MCF 10A (cell line): ENCODE results near the gene COL6A2. TPM values are rescaled to one million over a fixed set of nuclear protein-coding genes. Genes with fewer than 3 reads are reported as not detected.

Source experiments
- BruUV-seq: library from RNA; stranded (reverse); fragments of 400-500 nt; replicated peaks from 2 replicates; lab custom pipeline; 2021; lab: Mats Ljungman, UMichigan
- CTCF ChIA-PET: fragments of 300-600 bp; sonication (Branson Sonifier 250); formaldehyde crosslinking; extraction: SDS; loops from one replicate; lab custom pipeline; 2021; ENCODE audit warnings: antibody characterized with exemption, inconsistent platforms; lab: Yijun Ruan, JAX
- POLR2A ChIA-PET: fragments of 300-600, 350-650 bp; sonication (Branson Sonifier 250); formaldehyde crosslinking; extraction: SDS; loops from one replicate; lab custom pipeline; 2020; ENCODE audit warnings: antibody characterized with exemption, inconsistent platforms; lab: Yijun Ruan, JAX
- DNase-seq: peaks from one replicate; pipeline ENCODE4 v3.0.0-alpha.2; 2018; ENCODE audit not compliant: unreplicated experiment
- H3K27ac Mint-ChIP-seq: one replicate; pipeline ENCODE4 v1.8.0; 2022; ENCODE audit warnings: mild to moderate bottlenecking, low read depth, mixed read lengths; ENCODE audit not compliant: unreplicated experiment
- H3K27me3 Mint-ChIP-seq: one replicate; pipeline ENCODE4 v1.8.0; 2022; ENCODE audit warnings: mixed read lengths; ENCODE audit not compliant: insufficient read depth, unreplicated experiment
- H3K36me3 Mint-ChIP-seq: one replicate; pipeline ENCODE4 v1.8.0; 2022; ENCODE audit warnings: mild to moderate bottlenecking, moderate library complexity, mixed read lengths; ENCODE audit not compliant: insufficient read depth, unreplicated experiment
- H3K4me1 Mint-ChIP-seq: one replicate; pipeline ENCODE4 v1.8.0; 2022; ENCODE audit warnings: mixed read lengths; ENCODE audit not compliant: insufficient read depth, unreplicated experiment
- H3K4me3 Mint-ChIP-seq: one replicate; pipeline ENCODE4 v1.8.0; 2022; ENCODE audit warnings: mild to moderate bottlenecking, moderate library complexity, mixed read lengths; ENCODE audit not compliant: unreplicated experiment
- H3K9me3 Mint-ChIP-seq: one replicate; pipeline ENCODE4 v1.8.0; 2022; ENCODE audit warnings: mixed read lengths; ENCODE audit not compliant: unreplicated experiment
- intact Hi-C: fragments of 100-400 bp; cut with micrococcal nuclease; formaldehyde crosslinking; loops from 2 replicates; pipeline ENCODE4 v1.14.1; 2022
- total RNA-seq: library from RNA; stranded (reverse); gene quantifications from 2 replicates; pipeline ENCODE4 v1.2.3, GENCODE V29; 2022
- TF ChIP-seq, protein P1 (sequence below): fragments of 200-600 bp; IDR thresholded peaks from one replicate; pipeline ENCODE4 v1.8.0; 2022; ENCODE audit warnings: antibody characterized with exemption, mild to moderate bottlenecking; ENCODE audit not compliant: unreplicated experiment

Gene COL6A2
- total RNA-seq, 1 experiment from 2014 or later = 0.61 TPM

DNA sequence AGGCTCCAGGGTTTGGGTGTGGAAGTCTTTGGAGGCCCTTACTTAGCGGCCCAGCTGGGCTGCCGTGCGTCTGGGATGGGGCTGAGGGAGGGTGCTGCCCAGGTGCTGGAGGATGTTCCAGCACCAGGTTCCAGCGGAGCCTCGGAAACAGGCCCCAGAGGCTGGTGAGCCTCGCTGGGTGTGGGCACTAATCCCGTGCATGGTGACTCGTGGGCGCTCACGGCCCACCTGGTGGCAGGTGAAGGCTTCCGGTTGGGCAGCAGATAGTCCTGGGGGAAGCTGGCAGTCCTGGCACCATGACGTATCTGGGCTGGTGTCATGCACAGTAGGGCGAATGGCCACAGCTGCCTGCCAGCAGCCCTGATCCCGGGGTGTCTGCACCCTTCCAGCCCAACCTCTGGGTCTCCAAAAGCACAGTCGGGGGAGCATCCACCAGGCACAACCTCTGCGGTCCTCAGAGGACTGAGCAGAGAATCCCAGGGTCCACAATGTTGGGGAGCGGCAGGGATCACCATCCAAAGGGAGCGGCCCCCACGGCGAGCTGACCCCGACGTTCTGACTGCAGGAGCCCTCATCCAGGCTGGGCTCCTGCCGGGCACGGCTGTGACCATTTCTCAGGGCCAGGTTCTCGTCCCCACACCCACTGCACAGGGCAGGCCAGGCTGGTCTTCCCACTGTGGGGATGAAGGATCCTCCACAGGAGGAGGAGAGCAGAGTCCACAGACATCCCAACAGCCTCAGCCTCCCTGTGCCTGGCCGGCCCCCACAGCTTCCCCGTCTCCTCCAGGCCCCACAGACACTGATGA is 32.1 kb downstream of the COL6A2 start:
- BruUV-seq = no TSS peak
- Mint-ChIP-seq H3K27me3 (no peaks in the 10 kb centered on the region), H3K4me3 (no peak overlapping the region), H3K36me3 (no peaks in the 10 kb centered on the region), H3K9me3 (no peaks in the 10 kb centered on the region), H3K4me1 (no peaks in the 10 kb centered on the region), H3K27ac (no peak overlapping the region)
- POLR2A ChIA-PET = interaction anchor here (0.5 kb wide), 1 partner anchor 150 kb away, joined by 3 read pairs; no protein-coding TSS in a partner anchor
- DNase-seq = no peak
- TF ChIP-seq, protein P1, sequence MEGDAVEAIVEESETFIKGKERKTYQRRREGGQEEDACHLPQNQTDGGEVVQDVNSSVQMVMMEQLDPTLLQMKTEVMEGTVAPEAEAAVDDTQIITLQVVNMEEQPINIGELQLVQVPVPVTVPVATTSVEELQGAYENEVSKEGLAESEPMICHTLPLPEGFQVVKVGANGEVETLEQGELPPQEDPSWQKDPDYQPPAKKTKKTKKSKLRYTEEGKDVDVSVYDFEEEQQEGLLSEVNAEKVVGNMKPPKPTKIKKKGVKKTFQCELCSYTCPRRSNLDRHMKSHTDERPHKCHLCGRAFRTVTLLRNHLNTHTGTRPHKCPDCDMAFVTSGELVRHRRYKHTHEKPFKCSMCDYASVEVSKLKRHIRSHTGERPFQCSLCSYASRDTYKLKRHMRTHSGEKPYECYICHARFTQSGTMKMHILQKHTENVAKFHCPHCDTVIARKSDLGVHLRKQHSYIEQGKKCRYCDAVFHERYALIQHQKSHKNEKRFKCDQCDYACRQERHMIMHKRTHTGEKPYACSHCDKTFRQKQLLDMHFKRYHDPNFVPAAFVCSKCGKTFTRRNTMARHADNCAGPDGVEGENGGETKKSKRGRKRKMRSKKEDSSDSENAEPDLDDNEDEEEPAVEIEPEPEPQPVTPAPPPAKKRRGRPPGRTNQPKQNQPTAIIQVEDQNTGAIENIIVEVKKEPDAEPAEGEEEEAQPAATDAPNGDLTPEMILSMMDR = no peak
- CTCF ChIA-PET = interaction anchor here (2.0 kb wide), 1 partner anchor 13 kb away, joined by 9 read pairs; no protein-coding TSS in a partner anchor
- intact Hi-C loops = no loop called here

DNA sequence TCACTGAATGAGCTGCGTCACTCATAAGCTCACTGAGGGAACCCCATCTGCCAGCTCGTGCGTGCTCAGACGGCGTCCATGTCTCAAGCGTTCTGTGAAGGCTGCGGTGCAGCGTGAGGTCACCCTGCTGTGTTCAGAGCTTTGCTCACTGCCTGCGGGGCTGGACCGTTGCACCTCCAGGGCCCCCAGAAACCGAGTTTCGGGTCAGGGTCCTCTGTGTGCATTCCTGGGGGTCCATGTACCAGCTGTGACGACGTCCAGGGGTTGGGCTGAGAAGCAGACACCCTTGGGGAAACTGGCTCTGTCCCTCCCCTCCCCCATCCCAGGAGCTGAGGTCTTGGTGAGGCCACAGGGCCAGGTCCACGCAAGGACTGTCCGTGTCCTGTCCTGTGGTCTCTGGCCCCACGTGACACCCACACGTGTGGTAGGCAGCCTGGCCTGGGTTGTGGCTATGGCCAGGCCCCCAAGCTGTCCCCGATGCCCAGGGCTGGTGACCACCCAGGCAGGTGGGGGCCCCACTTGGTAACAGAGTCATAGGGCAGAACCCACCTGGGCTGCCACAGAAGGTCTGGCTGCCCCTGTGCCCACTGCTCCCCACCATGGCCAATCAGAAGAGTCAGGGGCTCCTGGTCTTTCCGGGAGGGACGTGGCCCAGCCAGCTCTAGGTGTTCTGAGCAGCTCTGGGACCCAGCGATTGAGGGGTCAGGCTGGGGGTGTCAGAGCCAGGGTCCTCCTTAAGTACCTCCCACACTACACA is 33.1 kb downstream of the COL6A2 start:
- no TSS peak for BruUV-seq
- Mint-ChIP-seq H3K4me3 (no peak overlapping the region), H3K27ac (no peak overlapping the region), H3K36me3 (no peaks in the 10 kb centered on the region), H3K9me3 (no peaks in the 10 kb centered on the region), H3K27me3 (no peaks in the 10 kb centered on the region), H3K4me1 (no peaks in the 10 kb centered on the region)
- ChIA-PET POLR2A (interaction anchor here (0.5 kb wide), 1 partner anchor 151 kb away, joined by 3 read pairs; no protein-coding TSS in a partner anchor), CTCF (no interaction called here)
- no peak for DNase-seq
- intact Hi-C loops = no loop called here
- TF ChIP-seq, protein P1 = no peak

DNA sequence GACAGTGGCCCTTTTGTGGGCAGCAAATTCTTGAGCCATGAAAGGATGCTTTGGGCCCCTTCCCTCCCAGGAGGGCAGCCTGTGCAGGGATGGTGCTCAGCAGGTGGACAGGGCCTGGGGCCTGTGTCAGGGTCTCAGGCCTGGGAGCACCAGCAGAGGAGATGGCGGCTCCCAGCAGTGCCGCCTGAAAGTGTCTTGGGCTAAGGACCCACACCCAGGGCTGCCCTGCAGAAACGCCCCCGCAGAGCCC is 33.6 kb downstream of the COL6A2 start:
- DNase-seq = no peak
- no TSS peak for BruUV-seq
- H3K4me1 Mint-ChIP-seq = no peaks in the 10 kb centered on the region
- ChIA-PET POLR2A (no interaction called here), CTCF (no interaction called here)
- intact Hi-C loops = no loop called here
- H3K9me3 Mint-ChIP-seq = no peaks in the 10 kb centered on the region
- no peak overlapping the region for H3K27ac Mint-ChIP-seq
- no peaks in the 10 kb centered on the region for H3K27me3 Mint-ChIP-seq
- TF ChIP-seq, protein P1 = no peak
- no peaks in the 10 kb centered on the region for H3K36me3 Mint-ChIP-seq
- H3K4me3 Mint-ChIP-seq = no peak overlapping the region
